ENCODE data around the gene EFNA1. TPM values are rescaled to one million over a fixed set of nuclear protein-coding genes. Genes with fewer than 3 reads are reported as not detected.

EFNA1 gene
- total and polyA plus RNA-seq, 2 of the 13 experiments (the other 11 are each of a cell fraction or from before 2014, with no cell fraction given), result 81.8 to 874 TPM

- 0 out of 2 replicates have a peak, but pooled peaks have one; percentile 40 for TF ChIP-seq ATF7-NPFF (CRISPR knock-in tag; IDR thresholded peaks at IDR 0.05; ENCODE audit: low read depth)
- peak; percentile 67 for TF ChIP-seq PRPF4 (IDR thresholded peaks at IDR 0.05; ENCODE audit: low read depth, low read length, poor library complexity, severe bottlenecking)
- TF ChIP-seq EEA1 (CRISPR knock-in tag; IDR thresholded peaks at IDR 0.05; ENCODE audit: borderline replicate concordance), result no peak
- TF ChIP-seq RFXANK (CRISPR knock-in tag; IDR thresholded peaks at IDR 0.05), result no peak
- 0 out of 2 replicates have a peak, but pooled peaks have one; percentile 79 for TF ChIP-seq ZSCAN5A (CRISPR knock-in tag; IDR thresholded peaks at IDR 0.05; ENCODE audit: borderline replicate concordance)
- no peak for TF ChIP-seq PCBP2 (optimal IDR thresholded peaks at IDR 0.05; ENCODE audit: low read depth, low read length, poor library complexity, severe bottlenecking)
- TF ChIP-seq ZNF674 (CRISPR knock-in tag; IDR thresholded peaks at IDR 0.05; ENCODE audit: low read depth), result no peak; the same call in 1 of the 2 replicates
- TF ChIP-seq KLF13 (CRISPR knock-in tag; IDR thresholded peaks at IDR 0.05), result no peak
- peak; percentile 91 for TF ChIP-seq GATA4 (IDR thresholded peaks at IDR 0.05; ENCODE audit: borderline replicate concordance, low read depth)
- no peak for TF ChIP-seq ZNF30 (CRISPR knock-in tag; IDR thresholded peaks at IDR 0.05)
- TF ChIP-seq MED13 (CRISPR knock-in tag; IDR thresholded peaks at IDR 0.05), result peak; percentile 88
- TF ChIP-seq RBFOX2 (IDR thresholded peaks at IDR 0.05; ENCODE audit: low read depth, low read length), result peak; percentile 95
- TF ChIP-seq ARID5B (CRISPR knock-in tag; IDR thresholded peaks at IDR 0.05), result peak; percentile 92
- peak; percentile 96; the same call in 1 of the 2 replicates for TF ChIP-seq KLF11 (CRISPR knock-in tag; IDR thresholded peaks at IDR 0.05)
- TF ChIP-seq CCDC6 (CRISPR knock-in tag; IDR thresholded peaks at IDR 0.05), result no peak
- no peak; the same call in 1 of the 2 replicates for TF ChIP-seq ERF (CRISPR knock-in tag; IDR thresholded peaks at IDR 0.05)
- TF ChIP-seq ZC3H4 (CRISPR knock-in tag; IDR thresholded peaks at IDR 0.05; ENCODE audit: borderline replicate concordance), result no peak; the same call in 1 of the 2 replicates
- TF ChIP-seq TEAD3 (CRISPR knock-in tag; optimal IDR thresholded peaks at IDR 0.05; ENCODE audit: borderline replicate concordance), result peak; percentile 83
- no peak for TF ChIP-seq ARNT (IDR thresholded peaks at IDR 0.05)
- peak; percentile 95 for TF ChIP-seq TFE3 (CRISPR knock-in tag; IDR thresholded peaks at IDR 0.05)
- no peak for TF ChIP-seq ZBTB37 (CRISPR knock-in tag; IDR thresholded peaks at IDR 0.05)
- peak; percentile 89 for TF ChIP-seq SPEN (CRISPR knock-in tag; IDR thresholded peaks at IDR 0.05; ENCODE audit: low read depth)
- no peak for TF ChIP-seq KLF9 (CRISPR knock-in tag; IDR thresholded peaks at IDR 0.05; ENCODE audit: low read depth)
These were observed at the start of gene EFNA1 (continued) for GRCh38 chr1:155127105-155127966.

All from HepG2 (cell line).